SK-N-SH (cell line): ENCODE data around the gene SMAD4.

ENCODE experiments used
- EP300 ChIP-seq, 2 experiments: IDR thresholded peaks; 2 replicates each; pipeline versions ENCODE4 v1.4.0 to v1.6.1; 2012; ENCODE audit warnings: borderline replicate concordance in 1 of 2, low read depth in 1 of 2, low read length in 1 of 2
- GATA2 ChIP-seq: sonication (generic); formaldehyde crosslinking; IDR thresholded peaks from 2 replicates; pipeline ENCODE4 v1.5.0; 2020; ENCODE audit warnings: mild to moderate bottlenecking, missing genetic modification reagents
- POLR2AphosphoS5 ChIP-seq: IDR thresholded peaks from 2 replicates; pipeline ENCODE4 v1.6.1; 2012; ENCODE audit warnings: low read depth, low read length
- RAD21 ChIP-seq: IDR thresholded peaks from 2 replicates; pipeline ENCODE4 v1.6.1; 2012; ENCODE audit warnings: mild to moderate bottlenecking, low read length
- SIN3A ChIP-seq: IDR thresholded peaks from 2 replicates; pipeline ENCODE4 v1.6.1; 2012; ENCODE audit warnings: low read depth, mild to moderate bottlenecking, low read length, moderate library complexity, borderline replicate concordance
- SMC3 ChIP-seq: IDR thresholded peaks from 2 replicates; pipeline ENCODE4 v1.6.1; 2012; ENCODE audit warnings: low read depth, low read length, improper control_type of control experiment
- TCF12 ChIP-seq: IDR thresholded peaks from 2 replicates; pipeline ENCODE4 v1.4.0; 2012
- YY1 ChIP-seq: IDR thresholded peaks from 2 replicates; pipeline ENCODE4 v1.4.0; 2012; ENCODE audit warnings: low read depth, mild to moderate bottlenecking
- TF ChIP-seq, protein P1 (sequence below): fragments of 200-600 bp; sonication (generic); IDR thresholded peaks from 2 replicates; pipeline ENCODE4 v1.6.1; 2017; ENCODE audit warnings: antibody characterized with exemption, mild to moderate bottlenecking, moderate library complexity
- TF ChIP-seq, protein P2 (sequence below): IDR thresholded peaks from 2 replicates; pipeline ENCODE4 v1.6.1; 2012; ENCODE audit warnings: mild to moderate bottlenecking, low read depth, low read length, moderate library complexity

DNA sequence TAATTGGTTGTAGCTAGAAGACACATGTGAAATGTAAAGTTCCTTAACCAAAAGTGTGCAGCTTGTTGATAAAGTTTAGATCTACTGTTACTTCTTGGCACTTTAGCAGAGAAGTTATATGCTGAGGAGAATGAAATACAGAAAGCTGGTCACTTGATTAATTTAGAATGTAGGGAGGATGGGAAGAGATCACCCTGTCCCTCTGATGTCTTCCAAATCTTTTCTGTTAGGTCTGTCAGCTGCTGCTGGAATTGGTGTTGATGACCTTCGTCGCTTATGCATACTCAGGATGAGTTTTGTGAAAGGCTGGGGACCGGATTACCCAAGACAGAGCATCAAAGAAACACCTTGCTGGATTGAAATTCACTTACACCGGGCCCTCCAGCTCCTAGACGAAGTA lies 48.0 kb downstream of the SMAD4 start:
- no peak for TF ChIP-seq EP300 (IDR thresholded peaks at IDR 0.05; ENCODE audit: borderline replicate concordance in 1 of 2, low read depth in 1 of 2, low read length in 1 of 2)
- TF ChIP-seq GATA2 (CRISPR knock-in tag): no peak
- TF ChIP-seq TCF12: no peak
- TF ChIP-seq, protein P1, sequence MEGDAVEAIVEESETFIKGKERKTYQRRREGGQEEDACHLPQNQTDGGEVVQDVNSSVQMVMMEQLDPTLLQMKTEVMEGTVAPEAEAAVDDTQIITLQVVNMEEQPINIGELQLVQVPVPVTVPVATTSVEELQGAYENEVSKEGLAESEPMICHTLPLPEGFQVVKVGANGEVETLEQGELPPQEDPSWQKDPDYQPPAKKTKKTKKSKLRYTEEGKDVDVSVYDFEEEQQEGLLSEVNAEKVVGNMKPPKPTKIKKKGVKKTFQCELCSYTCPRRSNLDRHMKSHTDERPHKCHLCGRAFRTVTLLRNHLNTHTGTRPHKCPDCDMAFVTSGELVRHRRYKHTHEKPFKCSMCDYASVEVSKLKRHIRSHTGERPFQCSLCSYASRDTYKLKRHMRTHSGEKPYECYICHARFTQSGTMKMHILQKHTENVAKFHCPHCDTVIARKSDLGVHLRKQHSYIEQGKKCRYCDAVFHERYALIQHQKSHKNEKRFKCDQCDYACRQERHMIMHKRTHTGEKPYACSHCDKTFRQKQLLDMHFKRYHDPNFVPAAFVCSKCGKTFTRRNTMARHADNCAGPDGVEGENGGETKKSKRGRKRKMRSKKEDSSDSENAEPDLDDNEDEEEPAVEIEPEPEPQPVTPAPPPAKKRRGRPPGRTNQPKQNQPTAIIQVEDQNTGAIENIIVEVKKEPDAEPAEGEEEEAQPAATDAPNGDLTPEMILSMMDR: no peak
- TF ChIP-seq SMC3: no peak
- TF ChIP-seq YY1: no peak
- no peak for TF ChIP-seq SIN3A
- no peak for TF ChIP-seq RAD21
- TF ChIP-seq, protein P2, sequence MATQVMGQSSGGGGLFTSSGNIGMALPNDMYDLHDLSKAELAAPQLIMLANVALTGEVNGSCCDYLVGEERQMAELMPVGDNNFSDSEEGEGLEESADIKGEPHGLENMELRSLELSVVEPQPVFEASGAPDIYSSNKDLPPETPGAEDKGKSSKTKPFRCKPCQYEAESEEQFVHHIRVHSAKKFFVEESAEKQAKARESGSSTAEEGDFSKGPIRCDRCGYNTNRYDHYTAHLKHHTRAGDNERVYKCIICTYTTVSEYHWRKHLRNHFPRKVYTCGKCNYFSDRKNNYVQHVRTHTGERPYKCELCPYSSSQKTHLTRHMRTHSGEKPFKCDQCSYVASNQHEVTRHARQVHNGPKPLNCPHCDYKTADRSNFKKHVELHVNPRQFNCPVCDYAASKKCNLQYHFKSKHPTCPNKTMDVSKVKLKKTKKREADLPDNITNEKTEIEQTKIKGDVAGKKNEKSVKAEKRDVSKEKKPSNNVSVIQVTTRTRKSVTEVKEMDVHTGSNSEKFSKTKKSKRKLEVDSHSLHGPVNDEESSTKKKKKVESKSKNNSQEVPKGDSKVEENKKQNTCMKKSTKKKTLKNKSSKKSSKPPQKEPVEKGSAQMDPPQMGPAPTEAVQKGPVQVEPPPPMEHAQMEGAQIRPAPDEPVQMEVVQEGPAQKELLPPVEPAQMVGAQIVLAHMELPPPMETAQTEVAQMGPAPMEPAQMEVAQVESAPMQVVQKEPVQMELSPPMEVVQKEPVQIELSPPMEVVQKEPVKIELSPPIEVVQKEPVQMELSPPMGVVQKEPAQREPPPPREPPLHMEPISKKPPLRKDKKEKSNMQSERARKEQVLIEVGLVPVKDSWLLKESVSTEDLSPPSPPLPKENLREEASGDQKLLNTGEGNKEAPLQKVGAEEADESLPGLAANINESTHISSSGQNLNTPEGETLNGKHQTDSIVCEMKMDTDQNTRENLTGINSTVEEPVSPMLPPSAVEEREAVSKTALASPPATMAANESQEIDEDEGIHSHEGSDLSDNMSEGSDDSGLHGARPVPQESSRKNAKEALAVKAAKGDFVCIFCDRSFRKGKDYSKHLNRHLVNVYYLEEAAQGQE: no peak
- TF ChIP-seq POLR2AphosphoS5: no peak
